Psoas muscle (tissue), 8 donors: ENCODE results near the gene FAM43A. TPM values are rescaled to one million over a fixed set of nuclear protein-coding genes. Genes with fewer than 3 reads are reported as not detected.
A peak's percentile ranks its signal among the peaks of the same experiment; 100 is the strongest.

Source experiments
- ATAC-seq, 4 donors: fragments of 200-7000 bp; cut with Tn5 transposase; one replicate each; pipeline ENCODE4 v1.9.1; 2020; ENCODE audit warnings: moderate library complexity in 3 of 4, mild to moderate bottlenecking in 2 of 4
- DNase-seq, 2 donors: peaks; one replicate each; pipeline ENCODE4 v3.0.0-alpha.2; 2020
- H3K27ac ChIP-seq: fragments of 200-600 bp; one replicate; pipeline ENCODE4 v1.8.0; 2022
- H3K27me3 ChIP-seq, 3 donors: fragments of 200-600 bp in 1 of 3; one replicate each; pipeline versions ENCODE4 v1.6.1 to v1.8.0; 2013 to 2022; ENCODE audit warnings: low read length in 2 of 3, mild to moderate bottlenecking in 2 of 3, moderate library complexity in 1 of 3; ENCODE audit not compliant: insufficient read depth in 3 of 3
- H3K36me3 ChIP-seq, 2 donors: fragments of 200-600 bp in 1 of 2; one replicate each; pipeline versions ENCODE4 v1.6.1 to v1.8.0; 2013 to 2022; ENCODE audit warnings: low read depth in 1 of 2, mild to moderate bottlenecking in 1 of 2, moderate library complexity in 1 of 2; ENCODE audit not compliant: insufficient read depth in 1 of 2
- H3K4me1 ChIP-seq: fragments of 200-600 bp; one replicate; pipeline ENCODE4 v1.8.0; 2022
- H3K4me3 ChIP-seq: fragments of 200-600 bp; one replicate; pipeline ENCODE4 v1.8.0; 2022; ENCODE audit warnings: mild to moderate bottlenecking
- H3K9me3 ChIP-seq: fragments of 200-600 bp; one replicate; pipeline ENCODE4 v1.8.0; 2022
- WGBS, 3 donors: extraction: QIAGEN DNeasy Blood & Tissue Kit; methylation state at CpG; one replicate each; pipeline versions ENCODE4 v1.1.6 to v1.1.7; 2013; 5-methylcytosine and 5-hydroxymethylcytosine counted together
- intact Hi-C, 2 donors: fragments of 100-400 bp; cut with DNase I; formaldehyde crosslinking; loops; one replicate each; pipeline versions ENCODE4 v1.11.0 to v1.14.2; 2022
- polyA plus RNA-seq, 3 donors: library from polyadenylated mRNA; stranded (reverse); fragments of 200-250 nt; gene quantifications; one replicate each; pipeline ENCODE4 v1.2.3, GENCODE V29; 2013
- total RNA-seq, 4 donors: library from RNA; stranded (reverse); fragmentation: NEBNext Ultra II Directional in 2 of 4; extraction: Animal tissue kit (Norgen Biotek cat#: 25700) in 2 of 4; gene quantifications; one replicate each; pipeline versions ENCODE4 v1.2.1 to v1.2.4, GENCODE V29; 2021 to 2023
- TF ChIP-seq, protein P1 (sequence below): fragments of 200-600 bp; IDR thresholded peaks from one replicate; pipeline ENCODE4 v1.8.0; 2022; ENCODE audit warnings: antibody characterized with exemption
- donor health status: healthy with polysubstance abuse.
- donor health status: DM: no; HTN: no; CAD: no; lungs with moderate emphysema.
- donor health status: Bipolar disorder and iron deficiency.
- donor health status: healthy.
- donor health status: DM: yes; HTN: yes; CAD: no.
- donor health status: DM: no; HTN: no; CAD: no.
- donor health status: DM: no; HTN: no; CAD: no.
- donor health status: DM: yes; HTN: yes; CAD: no.

FAM43A gene
- total and polyA plus RNA-seq, 7 donors: 4.1 to 7.7 (median 6.8) TPM

DNA sequence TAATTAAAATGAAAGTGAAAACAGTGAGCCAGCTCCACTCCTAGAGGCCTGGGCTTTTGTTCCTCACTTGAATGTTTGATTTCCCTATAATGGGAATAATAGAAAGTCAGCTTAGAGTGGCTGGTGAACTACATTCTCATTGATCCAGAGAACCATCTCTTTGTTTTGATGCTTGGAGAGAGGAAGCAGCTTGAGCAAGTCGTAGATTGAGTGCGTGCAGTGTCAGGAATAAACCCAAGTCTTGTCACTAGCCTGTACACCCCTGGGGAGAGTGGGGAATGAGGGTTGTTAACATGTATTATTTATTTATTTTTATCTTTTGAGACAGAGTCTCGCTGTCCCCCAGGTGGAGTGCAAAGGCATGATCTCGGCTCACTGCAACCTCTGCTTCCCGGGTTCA is 12.8 kb upstream of the FAM43A start:
- WGBS, 3 donors: 43 to 58% (median 44%) methylated on average over 5 of the region's 5 CpGs
- TF ChIP-seq, protein P1, sequence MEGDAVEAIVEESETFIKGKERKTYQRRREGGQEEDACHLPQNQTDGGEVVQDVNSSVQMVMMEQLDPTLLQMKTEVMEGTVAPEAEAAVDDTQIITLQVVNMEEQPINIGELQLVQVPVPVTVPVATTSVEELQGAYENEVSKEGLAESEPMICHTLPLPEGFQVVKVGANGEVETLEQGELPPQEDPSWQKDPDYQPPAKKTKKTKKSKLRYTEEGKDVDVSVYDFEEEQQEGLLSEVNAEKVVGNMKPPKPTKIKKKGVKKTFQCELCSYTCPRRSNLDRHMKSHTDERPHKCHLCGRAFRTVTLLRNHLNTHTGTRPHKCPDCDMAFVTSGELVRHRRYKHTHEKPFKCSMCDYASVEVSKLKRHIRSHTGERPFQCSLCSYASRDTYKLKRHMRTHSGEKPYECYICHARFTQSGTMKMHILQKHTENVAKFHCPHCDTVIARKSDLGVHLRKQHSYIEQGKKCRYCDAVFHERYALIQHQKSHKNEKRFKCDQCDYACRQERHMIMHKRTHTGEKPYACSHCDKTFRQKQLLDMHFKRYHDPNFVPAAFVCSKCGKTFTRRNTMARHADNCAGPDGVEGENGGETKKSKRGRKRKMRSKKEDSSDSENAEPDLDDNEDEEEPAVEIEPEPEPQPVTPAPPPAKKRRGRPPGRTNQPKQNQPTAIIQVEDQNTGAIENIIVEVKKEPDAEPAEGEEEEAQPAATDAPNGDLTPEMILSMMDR: no peak
- no peak for DNase-seq
- peak in 2 of 4 donors; percentile 14 to 16 for ATAC-seq
- intact Hi-C loops: loop anchor here in 1 of 2 donors (5.0 kb wide), 1 partner anchor 859 kb away; no protein-coding TSS in a partner anchor
- Histone ChIP-seq H3K27me3 (no peaks in the 10 kb centered on the region), H3K9me3 (no peaks in the 10 kb centered on the region), H3K36me3 (peaks cover 2 to 24% of the 10 kb centered on the region in 2 donors), H3K27ac (peak overlapping the region; percentile 84), H3K4me1 (peaks cover 29% of the 10 kb centered on the region), H3K4me3 (peak overlapping the region; percentile 83)

DNA sequence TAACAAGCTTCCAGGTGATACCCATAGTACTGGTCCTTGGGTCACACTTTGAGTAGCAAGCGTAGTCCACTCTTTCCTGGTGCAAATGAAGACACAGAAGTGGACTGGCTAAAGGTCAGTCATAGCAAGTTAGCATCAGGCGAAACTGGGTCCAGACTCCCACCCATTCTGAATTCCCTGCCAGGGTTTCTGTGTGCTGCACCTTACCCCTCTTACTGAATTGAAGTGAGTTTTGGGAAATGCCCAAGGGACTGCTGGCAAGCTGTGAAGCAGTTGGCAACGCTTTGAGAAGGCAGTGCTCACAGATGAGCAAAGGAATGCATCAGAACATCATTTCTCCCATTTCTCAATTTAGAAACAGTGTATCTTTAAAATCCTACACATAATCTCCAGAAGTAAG is 11.9 kb upstream of the FAM43A start:
- 52 to 65% (median 63%) methylated on average over 3 of the region's 3 CpGs for WGBS, 3 donors
- intact Hi-C loops: loop anchor here in 1 of 2 donors (5.0 kb wide), 1 partner anchor 859 kb away; no protein-coding TSS in a partner anchor
- DNase-seq (no peak), ATAC-seq (no peak)
- no peaks in the 10 kb centered on the region for H3K27me3 ChIP-seq
- H3K4me3 ChIP-seq: no peak overlapping the region
- peak overlapping the region; percentile 84 for H3K27ac ChIP-seq
- H3K36me3 ChIP-seq: peaks cover 0 to 15% of the 10 kb centered on the region in 2 donors
- H3K9me3 ChIP-seq: no peaks in the 10 kb centered on the region
- TF ChIP-seq, protein P1: no peak
- H3K4me1 ChIP-seq: peaks cover 29% of the 10 kb centered on the region

DNA sequence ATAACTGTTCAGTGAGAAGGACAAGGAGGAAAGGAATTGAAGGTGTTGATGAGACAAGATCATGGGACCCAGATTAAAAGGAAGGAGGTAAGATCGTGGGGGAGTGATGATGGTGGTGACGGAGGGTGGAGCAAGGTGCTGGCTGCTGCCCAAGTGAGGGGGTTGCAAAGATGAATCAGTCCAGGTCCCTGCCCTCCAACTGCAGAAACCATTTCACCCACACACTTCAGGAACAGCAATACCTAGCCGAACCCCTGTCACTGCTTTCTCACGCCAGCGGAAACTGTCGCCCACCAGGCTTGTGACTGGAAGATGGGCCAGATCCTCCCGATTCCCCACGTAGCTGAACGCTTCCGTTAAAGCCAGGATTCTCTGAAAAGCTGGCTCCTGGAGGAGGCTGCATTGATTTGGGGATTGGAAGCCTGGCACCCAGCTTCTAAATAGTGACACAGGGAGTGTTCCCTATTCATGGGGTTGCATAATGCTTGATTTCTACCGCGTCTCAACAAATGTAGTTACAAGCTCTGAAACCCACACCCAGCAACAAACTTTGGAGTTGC is 10.5 kb upstream of the FAM43A start:
- H3K27me3 ChIP-seq: no peaks in the 10 kb centered on the region
- 41 to 50% (median 45%) methylated on average over 12 of the region's 12 CpGs for WGBS, 3 donors
- intact Hi-C loops: no loop called here
- H3K4me1 ChIP-seq: peaks cover 27% of the 10 kb centered on the region
- H3K9me3 ChIP-seq: no peaks in the 10 kb centered on the region
- H3K27ac ChIP-seq: no peak overlapping the region
- DNase-seq (no peak), ATAC-seq (no peak)
- H3K4me3 ChIP-seq: no peak overlapping the region
- H3K36me3 ChIP-seq: peaks cover 0 to 2% of the 10 kb centered on the region in 2 donors
- TF ChIP-seq, protein P1: no peak

DNA sequence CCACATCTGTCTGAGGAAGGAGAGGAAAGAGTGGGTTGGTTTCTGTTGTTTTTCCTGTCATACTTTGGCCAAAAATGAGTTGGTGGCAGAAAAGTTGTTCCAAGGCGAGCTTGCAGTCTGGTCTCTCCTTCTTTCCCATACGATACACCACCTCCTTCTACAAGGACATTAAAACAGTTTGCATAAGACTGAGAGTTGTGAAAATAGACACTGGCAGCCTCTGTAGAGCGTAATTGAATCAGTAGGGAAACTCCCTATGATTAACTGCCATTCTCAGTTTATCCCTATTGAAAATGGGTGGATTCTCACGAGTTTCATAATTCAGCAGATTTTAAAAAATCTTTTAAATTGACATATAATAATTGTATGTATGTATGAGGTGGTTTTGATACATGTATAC is 10.0 kb upstream of the FAM43A start:
- Histone ChIP-seq H3K27ac (no peak overlapping the region), H3K4me1 (peaks cover 22% of the 10 kb centered on the region), H3K9me3 (no peaks in the 10 kb centered on the region), H3K27me3 (no peaks in the 10 kb centered on the region), H3K36me3 (no peaks in the 10 kb centered on the region), H3K4me3 (no peak overlapping the region)
- intact Hi-C loops: no loop called here
- TF ChIP-seq, protein P1: no peak
- ATAC-seq: no peak
- 38 to 57% (median 42%) methylated on average over 4 of the region's 4 CpGs for WGBS, 3 donors
- DNase-seq: no peak

DNA sequence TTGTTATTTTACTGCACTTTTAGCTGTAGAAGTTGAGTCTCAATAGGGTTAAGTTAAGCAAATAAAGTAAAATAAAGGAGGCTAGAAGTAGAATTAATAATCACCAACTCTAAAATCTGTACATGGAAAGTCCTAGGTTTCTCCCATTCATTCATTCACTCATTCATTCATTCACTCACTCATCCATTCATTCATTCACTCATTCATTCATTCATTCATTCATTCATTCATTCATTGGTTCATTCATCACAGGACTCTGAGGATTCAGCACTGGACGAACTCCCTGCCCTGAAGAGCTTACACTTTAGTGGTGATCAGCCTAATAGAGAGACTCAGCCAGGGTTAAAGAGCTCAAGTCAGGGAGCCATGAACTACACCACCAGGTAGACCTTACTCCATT is 9.2 kb upstream of the FAM43A start:
- Histone ChIP-seq H3K27me3 (no peaks in the 10 kb centered on the region), H3K27ac (no peak overlapping the region), H3K36me3 (no peaks in the 10 kb centered on the region), H3K4me1 (peaks cover 15% of the 10 kb centered on the region), H3K4me3 (no peak overlapping the region), H3K9me3 (no peaks in the 10 kb centered on the region)
- ATAC-seq (no peak), DNase-seq (no peak)
- intact Hi-C loops: no loop called here
- WGBS, 3 donors: 75 to 87% (median 78%) methylated on average over 1 of the region's 1 CpG
- TF ChIP-seq, protein P1: no peak
